ENCODE measurements around the gene TMEM207. TPM values are rescaled to one million over a fixed set of nuclear protein-coding genes. Genes with fewer than 3 reads are reported as not detected.

Gene TMEM207
- total RNA-seq, 1 experiment from 2014 or later, result not detected

- Mint-ChIP-seq H3K9me3 (ENCODE audit: unreplicated experiment) (peaks cover 17% of the 10 kb centered on the region), H3K27me3 (ENCODE audit: insufficient read depth, unreplicated experiment) (no peaks in the 10 kb centered on the region), H3K4me1 (ENCODE audit: low read depth, unreplicated experiment) (peaks cover 10% of the 10 kb centered on the region), H3K36me3 (ENCODE audit: insufficient read depth, unreplicated experiment) (no peaks in the 10 kb centered on the region), H3K4me3 (ENCODE audit: unreplicated experiment) (no peak overlapping the region), H3K27ac (ENCODE audit: unreplicated experiment) (no peak overlapping the region)
- no peak for DNase-seq
- Histone ChIP-seq H3K9me3 (no peaks in the 10 kb centered on the region), H3K36me3 (ENCODE audit: control insufficient read depth, insufficient read depth, low read length) (no peaks in the 10 kb centered on the region), H3K4me3 (ENCODE audit: low read depth, low read length) (no peak overlapping the region), H3K27me3 (replicated peaks; ENCODE audit: control insufficient read depth, insufficient read depth, low read length) (no peaks in the 10 kb centered on the region), H3K4me1 (no peaks in the 10 kb centered on the region)
- CTCF ChIA-PET, result no interaction called here
- intact Hi-C loops (cut with micrococcal nuclease; ENCODE audit: unreplicated experiment), result loop anchor here (5.0 kb wide), 1 partner anchor 75 kb away; no protein-coding TSS in a partner anchor
- no TSS peak for BruUV-seq (replicated peaks)
- no peak for TF ChIP-seq CTCF (IDR thresholded peaks at IDR 0.05; ENCODE audit: insufficient read depth in 1 of 2, low read depth in 1 of 2, low read length in 1 of 2, severe bottlenecking in 1 of 2, unreplicated experiment in 1 of 2)
- POLR2A ChIA-PET, result no interaction called here
These were observed 67.6 kb downstream of the TMEM207 start for GRCh38 chr3:190382082-190382481.

GRCh38 chr3:190381441-190381840 lies 68.3 kb downstream of the TMEM207 start:
- no peaks in the 10 kb centered on the region for H3K27me3 ChIP-seq (replicated peaks; ENCODE audit: control insufficient read depth, insufficient read depth, low read length)
- DNase-seq, result no peak
- H3K4me3 ChIP-seq (ENCODE audit: low read depth, low read length), result no peak overlapping the region
- no peak overlapping the region for H3K4me3 Mint-ChIP-seq (ENCODE audit: unreplicated experiment)
- H3K36me3 ChIP-seq (ENCODE audit: control insufficient read depth, insufficient read depth, low read length), result no peaks in the 10 kb centered on the region
- no peaks in the 10 kb centered on the region for H3K4me1 ChIP-seq
- H3K9me3 ChIP-seq, result no peaks in the 10 kb centered on the region
- TF ChIP-seq CTCF (IDR thresholded peaks at IDR 0.05; ENCODE audit: insufficient read depth in 1 of 2, low read depth in 1 of 2, low read length in 1 of 2, severe bottlenecking in 1 of 2, unreplicated experiment in 1 of 2), result no peak
- ChIA-PET POLR2A (no interaction called here), CTCF (no interaction called here)
- H3K36me3 Mint-ChIP-seq (ENCODE audit: insufficient read depth, unreplicated experiment), result no peaks in the 10 kb centered on the region
- H3K4me1 Mint-ChIP-seq (ENCODE audit: low read depth, unreplicated experiment), result peaks cover 10% of the 10 kb centered on the region
- intact Hi-C loops (cut with micrococcal nuclease; ENCODE audit: unreplicated experiment), result loop anchor here (5.0 kb wide), 1 partner anchor 74 kb away; no protein-coding TSS in a partner anchor
- BruUV-seq (replicated peaks), result no TSS peak
- no peaks in the 10 kb centered on the region for H3K27me3 Mint-ChIP-seq (ENCODE audit: insufficient read depth, unreplicated experiment)
- H3K9me3 Mint-ChIP-seq (ENCODE audit: unreplicated experiment), result peaks cover 17% of the 10 kb centered on the region
- H3K27ac Mint-ChIP-seq (ENCODE audit: unreplicated experiment), result no peak overlapping the region

- ChIA-PET POLR2A (no interaction called here), CTCF (no interaction called here)
- Mint-ChIP-seq H3K4me3 (ENCODE audit: unreplicated experiment) (no peak overlapping the region), H3K9me3 (ENCODE audit: unreplicated experiment) (peaks cover 17% of the 10 kb centered on the region), H3K36me3 (ENCODE audit: insufficient read depth, unreplicated experiment) (no peaks in the 10 kb centered on the region), H3K27me3 (ENCODE audit: insufficient read depth, unreplicated experiment) (no peaks in the 10 kb centered on the region), H3K4me1 (ENCODE audit: low read depth, unreplicated experiment) (peaks cover 19% of the 10 kb centered on the region), H3K27ac (ENCODE audit: unreplicated experiment) (no peak overlapping the region)
- intact Hi-C loops (cut with micrococcal nuclease; ENCODE audit: unreplicated experiment), result loop anchor here (5.0 kb wide), 1 partner anchor 73 kb away; no protein-coding TSS in a partner anchor
- no TSS peak for BruUV-seq (replicated peaks)
- Histone ChIP-seq H3K4me3 (ENCODE audit: low read depth, low read length) (no peak overlapping the region), H3K27me3 (replicated peaks; ENCODE audit: control insufficient read depth, insufficient read depth, low read length) (no peaks in the 10 kb centered on the region), H3K9me3 (no peaks in the 10 kb centered on the region), H3K4me1 (peaks cover 8% of the 10 kb centered on the region), H3K36me3 (ENCODE audit: control insufficient read depth, insufficient read depth, low read length) (no peaks in the 10 kb centered on the region; the same call in 1 of the 2 replicates)
- no peak for DNase-seq
- no peak for TF ChIP-seq CTCF (IDR thresholded peaks at IDR 0.05; ENCODE audit: insufficient read depth in 1 of 2, low read depth in 1 of 2, low read length in 1 of 2, severe bottlenecking in 1 of 2, unreplicated experiment in 1 of 2)
These were observed 69.5 kb downstream of the TMEM207 start for GRCh38 chr3:190380184-190380583.

Other genes starting within 250 kb of the TMEM207 start
- gene CLDN1, start 127.5 kb downstream of the TMEM207 start, total RNA-seq (2022), result 38.9 and 39.3 TPM in 2 replicates
- gene CLDN16, start 61.7 kb downstream of the TMEM207 start, total RNA-seq (2022), result 0.27 and 0.30 TPM in 2 replicates
- gene IL1RAP, start 64.2 kb upstream of the TMEM207 start, total RNA-seq (2022), result 5.1 and 6.2 TPM in 2 replicates